Measurements from ENCODE around the gene ZNF831. TPM values are rescaled to one million over a fixed set of nuclear protein-coding genes. Genes with fewer than 3 reads are reported as not detected.

ZNF831 gene
- total RNA-seq (0.18 TPM), polyA plus RNA-seq (ENCODE audit: insufficient read depth in 1 of 8, insufficient read length in 8 of 8, low replicate concordance in 1 of 8) (under 1 TPM; 0.09 to 0.42 (median 0.20) TPM)
- long read RNA-seq, donor 1 = 0 reads
- long read RNA-seq, donor 2 = 0 reads
- long read RNA-seq, donor 3 = 0 reads
- long read RNA-seq, donor 4 = 0 reads
- long read RNA-seq, donor 5 = 0 reads
- long read RNA-seq, donor 6 = 0 reads
- long read RNA-seq, donor 7 = 0 reads
- long read RNA-seq, donor 8 = 0 reads
- long read RNA-seq, donor 9 = 0 reads
- long read RNA-seq, donor 10 = 0 reads
- long read RNA-seq, donor 11 = 0 reads

GRCh38 chr20:59163631-59164530 lies at the start of gene ZNF831:
Gene ZNF831 (plus strand): TSS chr20:59163821. CDS start chr20:59191020, 27,199 bp downstream.
- Histone ChIP-seq H3K9me3 (replicated peaks; ENCODE audit: control insufficient read depth, low read depth, low read length) (no peaks in the 10 kb centered on the region), H3K4me3 (ENCODE audit: low read length) (no peak within 1 kb of the TSS), H3K27me3 (ENCODE audit: control insufficient read depth, insufficient read depth, low read length) (peaks cover 2% of the 10 kb centered on the region), H3K27ac (ENCODE audit: low read length) (no peak within 1 kb of the TSS), H3K36me3 (ENCODE audit: control insufficient read depth, insufficient read depth, low read length) (no peaks in the 10 kb centered on the region), H3K4me1 (ENCODE audit: control insufficient read depth, insufficient read depth, low read length) (peaks cover 5% of the 10 kb centered on the region)
- no peak for DNase-seq
- 80% methylated on average over 2 of the region's 10 CpGs for WGBS (ENCODE audit: insufficient coverage)

GRCh38 chr20:59117526-59117925 lies 46.1 kb upstream of the ZNF831 start:
- H3K36me3 ChIP-seq (ENCODE audit: control insufficient read depth, insufficient read depth, low read length) = no peaks in the 10 kb centered on the region
- no peaks in the 10 kb centered on the region for H3K4me1 ChIP-seq (ENCODE audit: control insufficient read depth, insufficient read depth, low read length)
- no peak overlapping the region for H3K27ac ChIP-seq (ENCODE audit: low read length)
- peaks cover 4% of the 10 kb centered on the region for H3K27me3 ChIP-seq (ENCODE audit: control insufficient read depth, insufficient read depth, low read length)
- no peak overlapping the region for H3K4me3 ChIP-seq (ENCODE audit: low read length)
- 50% methylated on average over 2 of the region's 3 CpGs for WGBS (ENCODE audit: insufficient coverage)
- DNase-seq = no peak
- no peaks in the 10 kb centered on the region for H3K9me3 ChIP-seq (replicated peaks; ENCODE audit: control insufficient read depth, low read depth, low read length)

DNA sequence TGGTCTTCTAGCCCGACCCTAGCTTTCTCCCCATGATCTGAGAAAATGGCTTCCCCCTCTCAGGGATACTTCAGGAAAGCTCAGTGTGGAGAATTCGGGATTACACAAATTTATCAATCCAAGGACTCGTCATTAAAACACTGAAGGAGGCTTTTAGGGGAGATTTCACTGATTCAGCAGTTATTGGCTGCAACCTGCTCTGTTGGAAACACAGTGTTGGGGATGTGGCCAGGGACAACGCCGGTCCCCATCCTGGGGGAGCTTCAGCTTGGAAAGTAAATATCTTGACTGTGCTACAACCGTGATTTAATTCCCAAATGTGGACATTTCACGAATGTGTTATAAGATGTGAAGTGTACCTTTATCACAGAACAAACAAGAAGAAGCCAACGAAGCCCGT lies 44.8 kb upstream of the ZNF831 start:
- H3K9me3 ChIP-seq (replicated peaks; ENCODE audit: control insufficient read depth, low read depth, low read length) = no peaks in the 10 kb centered on the region
- no peaks in the 10 kb centered on the region for H3K36me3 ChIP-seq (ENCODE audit: control insufficient read depth, insufficient read depth, low read length)
- no CpG with 5 or more reads among the region's 9 CpGs for WGBS (ENCODE audit: insufficient coverage)
- no peak overlapping the region for H3K27ac ChIP-seq (ENCODE audit: low read length)
- no peak for DNase-seq
- H3K4me1 ChIP-seq (ENCODE audit: control insufficient read depth, insufficient read depth, low read length) = no peaks in the 10 kb centered on the region
- no peak overlapping the region for H3K4me3 ChIP-seq (ENCODE audit: low read length)
- H3K27me3 ChIP-seq (ENCODE audit: control insufficient read depth, insufficient read depth, low read length) = peaks cover 9% of the 10 kb centered on the region

GRCh38 chr20:59120491-59120890 lies 43.1 kb upstream of the ZNF831 start:
- Histone ChIP-seq H3K36me3 (ENCODE audit: control insufficient read depth, insufficient read depth, low read length) (no peaks in the 10 kb centered on the region), H3K9me3 (replicated peaks; ENCODE audit: control insufficient read depth, low read depth, low read length) (no peaks in the 10 kb centered on the region), H3K4me1 (ENCODE audit: control insufficient read depth, insufficient read depth, low read length) (no peaks in the 10 kb centered on the region), H3K4me3 (ENCODE audit: low read length) (no peak overlapping the region), H3K27me3 (ENCODE audit: control insufficient read depth, insufficient read depth, low read length) (peaks cover 9% of the 10 kb centered on the region), H3K27ac (ENCODE audit: low read length) (no peak overlapping the region)
- no peak for DNase-seq
- no CpG with 5 or more reads among the region's 7 CpGs for WGBS (ENCODE audit: insufficient coverage)

GRCh38 chr20:59120919-59121318 lies 42.7 kb upstream of the ZNF831 start:
- Histone ChIP-seq H3K4me1 (ENCODE audit: control insufficient read depth, insufficient read depth, low read length) (no peaks in the 10 kb centered on the region), H3K27me3 (ENCODE audit: control insufficient read depth, insufficient read depth, low read length) (peaks cover 8% of the 10 kb centered on the region), H3K36me3 (ENCODE audit: control insufficient read depth, insufficient read depth, low read length) (no peaks in the 10 kb centered on the region), H3K9me3 (replicated peaks; ENCODE audit: control insufficient read depth, low read depth, low read length) (no peaks in the 10 kb centered on the region), H3K27ac (ENCODE audit: low read length) (no peak overlapping the region), H3K4me3 (ENCODE audit: low read length) (no peak overlapping the region)
- 91% methylated on average over 4 of the region's 5 CpGs for WGBS (ENCODE audit: insufficient coverage)
- DNase-seq = no peak

GRCh38 chr20:59121714-59122565 lies 41.7 kb upstream of the ZNF831 start:
- Histone ChIP-seq H3K27me3 (ENCODE audit: control insufficient read depth, insufficient read depth, low read length) (peaks cover 8% of the 10 kb centered on the region), H3K27ac (ENCODE audit: low read length) (no peak overlapping the region), H3K36me3 (ENCODE audit: control insufficient read depth, insufficient read depth, low read length) (no peaks in the 10 kb centered on the region), H3K9me3 (replicated peaks; ENCODE audit: control insufficient read depth, low read depth, low read length) (no peaks in the 10 kb centered on the region), H3K4me3 (ENCODE audit: low read length) (no peak overlapping the region), H3K4me1 (ENCODE audit: control insufficient read depth, insufficient read depth, low read length) (no peaks in the 10 kb centered on the region)
- no peak for DNase-seq
- 71% methylated on average over 1 of the region's 8 CpGs for WGBS (ENCODE audit: insufficient coverage)

- Histone ChIP-seq H3K36me3 (ENCODE audit: control insufficient read depth, insufficient read depth, low read length) (no peaks in the 10 kb centered on the region), H3K4me1 (ENCODE audit: control insufficient read depth, insufficient read depth, low read length) (no peaks in the 10 kb centered on the region), H3K9me3 (replicated peaks; ENCODE audit: control insufficient read depth, low read depth, low read length) (no peaks in the 10 kb centered on the region), H3K27ac (ENCODE audit: low read length) (no peak overlapping the region), H3K4me3 (ENCODE audit: low read length) (no peak overlapping the region), H3K27me3 (ENCODE audit: control insufficient read depth, insufficient read depth, low read length) (peaks cover 8% of the 10 kb centered on the region)
- 64% methylated on average over 2 of the region's 4 CpGs for WGBS (ENCODE audit: insufficient coverage)
- no peak for DNase-seq
Observed at GRCh38 chr20:59122566-59122919, 41.1 kb upstream of the ZNF831 start.

DNA sequence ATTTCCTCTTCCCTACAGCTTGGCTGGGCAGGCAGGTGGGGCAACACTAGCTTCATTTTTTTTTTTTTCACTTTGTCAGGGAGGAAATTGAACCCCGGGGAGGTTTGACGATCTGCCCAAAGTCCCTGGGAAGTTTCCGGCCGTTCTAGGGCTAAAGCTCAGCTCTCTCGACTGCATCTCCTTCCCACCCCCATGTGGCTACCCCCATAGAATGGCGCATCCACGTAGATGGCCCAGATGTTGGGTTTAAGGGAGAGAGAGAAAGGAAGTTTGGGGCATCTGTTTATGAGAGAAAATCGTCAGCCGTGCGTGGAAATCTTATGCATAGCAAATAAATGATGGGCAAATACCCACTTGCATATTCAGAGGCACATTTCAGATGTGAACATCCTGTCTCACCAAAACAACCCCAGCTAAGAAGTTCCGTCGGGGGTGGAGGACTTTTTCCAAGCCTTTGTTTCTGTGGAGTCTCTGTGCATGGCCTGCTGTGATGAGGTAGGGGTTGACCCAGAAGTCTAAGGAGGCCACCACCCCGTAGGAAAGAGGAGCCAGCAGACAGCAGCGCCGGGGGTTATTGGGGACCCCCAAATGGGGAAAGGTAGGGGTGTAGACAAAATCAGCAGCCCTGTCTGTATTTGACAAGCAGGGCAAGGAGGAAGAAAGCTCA lies 40.5 kb upstream of the ZNF831 start:
- H3K4me3 ChIP-seq (ENCODE audit: low read length) = no peak overlapping the region
- no peak overlapping the region for H3K27ac ChIP-seq (ENCODE audit: low read length)
- DNase-seq = no peak
- WGBS (ENCODE audit: insufficient coverage) = 89% methylated on average over 3 of the region's 15 CpGs
- H3K4me1 ChIP-seq (ENCODE audit: control insufficient read depth, insufficient read depth, low read length) = no peaks in the 10 kb centered on the region
- H3K27me3 ChIP-seq (ENCODE audit: control insufficient read depth, insufficient read depth, low read length) = peaks cover 8% of the 10 kb centered on the region
- H3K9me3 ChIP-seq (replicated peaks; ENCODE audit: control insufficient read depth, low read depth, low read length) = no peaks in the 10 kb centered on the region
- no peaks in the 10 kb centered on the region for H3K36me3 ChIP-seq (ENCODE audit: control insufficient read depth, insufficient read depth, low read length)

DNA sequence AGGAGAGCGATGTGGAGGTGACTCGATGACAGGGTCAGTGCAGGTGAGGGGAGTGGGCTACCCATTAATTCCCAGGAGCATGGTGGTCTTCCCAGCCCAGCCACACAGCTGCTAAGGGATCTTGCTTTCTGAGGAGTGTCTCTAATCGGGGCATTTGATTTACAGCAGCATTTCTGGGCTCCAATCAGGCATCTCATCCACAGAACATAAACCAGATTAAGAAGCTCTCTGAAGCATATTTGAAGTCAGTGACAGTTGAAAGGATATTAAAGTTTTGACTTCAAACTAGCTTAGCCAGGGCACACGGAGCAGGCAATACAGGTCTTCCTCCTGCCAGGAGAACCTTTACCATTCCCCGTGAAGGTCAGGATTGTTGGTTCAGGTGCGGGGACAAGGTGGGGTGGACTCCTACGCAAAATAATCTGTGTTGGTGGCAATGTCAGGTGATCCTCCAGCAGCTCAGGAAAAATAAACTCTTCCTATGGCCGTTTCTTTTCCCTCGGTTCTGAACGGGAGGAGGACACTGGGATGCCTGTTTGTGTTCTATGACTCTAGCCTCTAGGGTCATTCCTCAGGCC lies 39.9 kb upstream of the ZNF831 start:
- WGBS (ENCODE audit: insufficient coverage) = 25% methylated on average over 4 of the region's 10 CpGs
- Histone ChIP-seq H3K27me3 (ENCODE audit: control insufficient read depth, insufficient read depth, low read length) (peaks cover 8% of the 10 kb centered on the region), H3K36me3 (ENCODE audit: control insufficient read depth, insufficient read depth, low read length) (no peaks in the 10 kb centered on the region), H3K4me3 (ENCODE audit: low read length) (no peak overlapping the region), H3K9me3 (replicated peaks; ENCODE audit: control insufficient read depth, low read depth, low read length) (no peaks in the 10 kb centered on the region), H3K4me1 (ENCODE audit: control insufficient read depth, insufficient read depth, low read length) (no peaks in the 10 kb centered on the region), H3K27ac (ENCODE audit: low read length) (no peak overlapping the region)
- no peak for DNase-seq

All from muscle of leg (tissue), 16 donors.